ENCODE data around the gene ADAMTS13.
"Not testable (repeated sequence)": the region's sequence is repeated elsewhere in the genome, so short reads cannot be mapped to it uniquely, and the experiment has no call there.

Gene ADAMTS13

GRCh38 chr9:133448487-133448972, 26.4 kb downstream of the ADAMTS13 start:
- Histone ChIP-seq H3K27ac (no peak overlapping the region), H3K4me3 (no peak overlapping the region), H3K4me1 (no peaks in the 10 kb centered on the region), H3K27me3 (no peaks in the 10 kb centered on the region), H3K36me3 (no peaks in the 10 kb centered on the region), H3K9me3 (no peaks in the 10 kb centered on the region)
- no peak for DNase-seq
- intact Hi-C loops (cut with DNase I; ENCODE audit: low total_unique reads), result no loop called here
- TF ChIP-seq CTCF (IDR thresholded peaks at IDR 0.05), result no peak

- no peaks in the 10 kb centered on the region for H3K36me3 ChIP-seq
- no peaks in the 10 kb centered on the region for H3K9me3 ChIP-seq
- H3K27ac ChIP-seq, result no peak overlapping the region
- H3K4me3 ChIP-seq, result no peak overlapping the region
- intact Hi-C loops (cut with DNase I; ENCODE audit: low total_unique reads), result no loop called here
- TF ChIP-seq CTCF (IDR thresholded peaks at IDR 0.05), result no peak
- H3K27me3 ChIP-seq, result no peaks in the 10 kb centered on the region
- no peaks in the 10 kb centered on the region for H3K4me1 ChIP-seq
- DNase-seq, result no peak
Observed at GRCh38 chr9:133449760-133450159, 27.6 kb downstream of the ADAMTS13 start.

GRCh38 chr9:133451865-133452264, 29.7 kb downstream of the ADAMTS13 start:
- H3K9me3 ChIP-seq; intact Hi-C loops (cut with DNase I; ENCODE audit: low total_unique reads); H3K4me3 ChIP-seq; H3K27me3 ChIP-seq; H3K36me3 ChIP-seq; H3K4me1 ChIP-seq; DNase-seq; H3K27ac ChIP-seq: not testable (repeated sequence)

GRCh38 chr9:133452562-133452961, 30.4 kb downstream of the ADAMTS13 start:
- DNase-seq, result no peak
- Histone ChIP-seq H3K9me3 (no peaks in the 10 kb centered on the region), H3K36me3 (no peaks in the 10 kb centered on the region), H3K4me3 (no peak overlapping the region), H3K4me1 (no peaks in the 10 kb centered on the region), H3K27me3 (no peaks in the 10 kb centered on the region), H3K27ac (no peak overlapping the region)
- no peak for TF ChIP-seq CTCF (IDR thresholded peaks at IDR 0.05)
- intact Hi-C loops (cut with DNase I; ENCODE audit: low total_unique reads), result no loop called here

- H3K4me1 ChIP-seq, result peaks cover 0 to 1% (median under 1%) of the 10 kb centered on the region in 4 donors
- no peaks in the 10 kb centered on the region for H3K27me3 ChIP-seq
- intact Hi-C loops (cut with DNase I; ENCODE audit: low total_unique reads), result no loop called here
- no peak overlapping the region for H3K27ac ChIP-seq
- no peak for DNase-seq
- H3K9me3 ChIP-seq, result no peaks in the 10 kb centered on the region
- no peak overlapping the region for H3K4me3 ChIP-seq
- TF ChIP-seq CTCF (IDR thresholded peaks at IDR 0.05), result no peak
- no peaks in the 10 kb centered on the region for H3K36me3 ChIP-seq
Observed at GRCh38 chr9:133453651-133454050, 31.5 kb downstream of the ADAMTS13 start.

GRCh38 chr9:133454325-133454724, 32.2 kb downstream of the ADAMTS13 start:
- no peak for DNase-seq
- H3K27me3 ChIP-seq, result no peaks in the 10 kb centered on the region
- TF ChIP-seq CTCF (IDR thresholded peaks at IDR 0.05), result no peak
- no peak overlapping the region for H3K4me3 ChIP-seq
- intact Hi-C loops (cut with DNase I; ENCODE audit: low total_unique reads), result no loop called here
- no peaks in the 10 kb centered on the region for H3K9me3 ChIP-seq
- H3K4me1 ChIP-seq, result peaks cover 0 to 8% (median 3%) of the 10 kb centered on the region in 4 donors
- H3K36me3 ChIP-seq, result no peaks in the 10 kb centered on the region
- no peak overlapping the region for H3K27ac ChIP-seq

All from tibial artery (tissue), 4 donors.